HCT116 (cell line): ENCODE data around the gene KLC4.
A peak's percentile ranks its signal among the peaks of the same experiment; 100 is the strongest.

Experiments
- EZH2 ChIP-seq: fragments of 200-600 bp; sonication (generic); IDR thresholded peaks from 2 replicates; pipeline ENCODE4 v1.6.1; 2017; ENCODE audit warnings: antibody characterized with exemption, mixed run types
- EZH2phosphoT487 ChIP-seq: fragments of 200-600 bp; IDR thresholded peaks from 2 replicates; pipeline ENCODE4 v1.6.1; 2018; ENCODE audit warnings: antibody characterized with exemption, borderline replicate concordance
- JUND ChIP-seq: IDR thresholded peaks from 2 replicates; pipeline ENCODE4 v1.6.1; 2012
- POLR2A ChIP-seq: IDR thresholded peaks from 2 replicates; pipeline ENCODE4 v1.7.0; 2011; ENCODE audit warnings: borderline replicate concordance; ENCODE audit not compliant: insufficient read depth, insufficient read length; ENCODE audit errors: extremely low read depth
- POLR2AphosphoS5 ChIP-seq: IDR thresholded peaks from 2 replicates; pipeline ENCODE4 v1.6.1; 2011; ENCODE audit warnings: mild to moderate bottlenecking, low read depth, low read length, moderate library complexity
- RAD21 ChIP-seq: IDR thresholded peaks from 2 replicates; pipeline ENCODE4 v1.6.1; 2012; ENCODE audit warnings: low read depth, mild to moderate bottlenecking
- SRF ChIP-seq: IDR thresholded peaks from 2 replicates; pipeline ENCODE4 v1.6.1; 2012; ENCODE audit warnings: low read depth
- TCF7L2 ChIP-seq: IDR thresholded peaks from 2 replicates; pipeline ENCODE4 v1.7.0; 2011; ENCODE audit warnings: borderline replicate concordance, inconsistent platforms; ENCODE audit not compliant: insufficient read depth, insufficient read length; ENCODE audit errors: extremely low read depth
- YY1 ChIP-seq: IDR thresholded peaks from 2 replicates; pipeline ENCODE4 v1.6.1; 2011; ENCODE audit warnings: low read length, low read depth, moderate library complexity, mild to moderate bottlenecking; ENCODE audit not compliant: insufficient replicate concordance; ENCODE audit errors: extremely low read depth
- ZNF274 ChIP-seq: fragments of 200-500 bp; sonication (Bioruptor generic); IDR thresholded peaks from 2 replicates; pipeline ENCODE4 v1.6.1; 2014; ENCODE audit warnings: mild to moderate bottlenecking, low read depth, low read length, inconsistent platforms
- TF ChIP-seq, protein P1 (sequence below), 3 experiments: fragments of 200-600 bp in 1 of 3; sonication (generic) in 1 of 3; IDR thresholded peaks in 2 of 3; conservative IDR thresholded peaks in 1 of 3; 2 replicates each; pipeline ENCODE4 v1.5.1; 2012 to 2017; ENCODE audit warnings: low read depth in 2 of 3, low read length in 2 of 3, antibody characterized with exemption in 1 of 3, borderline replicate concordance in 1 of 3, control low read depth in 1 of 3, mild to moderate bottlenecking in 1 of 3, mixed read lengths in 1 of 3, mixed run types in 1 of 3, moderate library complexity in 1 of 3; ENCODE audit not compliant: insufficient read depth in 1 of 3
- TF ChIP-seq, protein P2 (sequence below): IDR thresholded peaks from 2 replicates; pipeline ENCODE4 v1.6.1; 2012
- TF ChIP-seq, protein P3 (sequence below): IDR thresholded peaks from 2 replicates; pipeline ENCODE4 v1.6.1; 2012
- TF ChIP-seq, protein P4 (sequence below): IDR thresholded peaks from 2 replicates; pipeline ENCODE4 v1.6.1; 2012; ENCODE audit warnings: low read depth

DNA sequence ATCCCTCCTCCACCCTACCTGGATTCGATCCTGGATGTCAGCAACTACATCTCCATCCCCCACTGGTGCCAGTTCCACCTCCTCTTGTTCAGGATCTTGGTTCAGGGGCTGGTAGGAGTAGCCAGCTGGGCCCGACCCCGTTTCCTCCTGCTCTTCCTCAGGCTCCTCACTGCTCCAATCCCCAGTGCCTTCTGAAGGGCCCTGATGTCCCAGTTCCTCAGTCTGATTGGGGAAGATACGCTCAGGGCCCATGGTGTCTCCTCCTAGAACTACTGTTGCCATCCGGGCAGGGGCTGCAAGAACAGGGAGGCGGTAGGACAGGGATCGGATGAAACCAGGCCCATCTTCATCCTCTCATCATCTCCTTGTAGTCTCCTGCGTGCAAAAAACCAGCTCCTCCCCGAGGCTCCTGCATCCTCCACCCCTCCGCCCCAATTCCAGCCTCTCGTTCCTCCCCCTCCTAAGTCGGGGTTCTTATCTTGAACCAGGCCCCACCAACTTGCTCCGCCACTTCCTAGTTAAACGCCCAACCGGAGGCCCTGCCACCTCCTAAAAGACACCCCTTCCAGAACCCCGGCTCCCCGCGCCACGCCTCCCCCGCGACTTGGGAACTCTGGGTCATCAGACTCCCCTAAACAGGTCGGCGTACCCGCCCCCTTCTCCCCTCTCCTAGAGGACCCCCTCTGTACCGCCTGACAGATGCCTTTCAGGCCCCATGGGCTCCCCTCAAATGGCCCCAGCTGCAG is 46.2 kb upstream of the KLC4 start:
- TF ChIP-seq YY1 (no peak), RAD21 (no peak), SRF (no peak), ZNF274 (no peak), EZH2 (no peak), TCF7L2 (no peak), POLR2AphosphoS5 (peak; percentile 15; the same call in 1 of the 2 replicates), POLR2A (no peak), JUND (no peak), EZH2phosphoT487 (no peak)
- TF ChIP-seq, protein P1, sequence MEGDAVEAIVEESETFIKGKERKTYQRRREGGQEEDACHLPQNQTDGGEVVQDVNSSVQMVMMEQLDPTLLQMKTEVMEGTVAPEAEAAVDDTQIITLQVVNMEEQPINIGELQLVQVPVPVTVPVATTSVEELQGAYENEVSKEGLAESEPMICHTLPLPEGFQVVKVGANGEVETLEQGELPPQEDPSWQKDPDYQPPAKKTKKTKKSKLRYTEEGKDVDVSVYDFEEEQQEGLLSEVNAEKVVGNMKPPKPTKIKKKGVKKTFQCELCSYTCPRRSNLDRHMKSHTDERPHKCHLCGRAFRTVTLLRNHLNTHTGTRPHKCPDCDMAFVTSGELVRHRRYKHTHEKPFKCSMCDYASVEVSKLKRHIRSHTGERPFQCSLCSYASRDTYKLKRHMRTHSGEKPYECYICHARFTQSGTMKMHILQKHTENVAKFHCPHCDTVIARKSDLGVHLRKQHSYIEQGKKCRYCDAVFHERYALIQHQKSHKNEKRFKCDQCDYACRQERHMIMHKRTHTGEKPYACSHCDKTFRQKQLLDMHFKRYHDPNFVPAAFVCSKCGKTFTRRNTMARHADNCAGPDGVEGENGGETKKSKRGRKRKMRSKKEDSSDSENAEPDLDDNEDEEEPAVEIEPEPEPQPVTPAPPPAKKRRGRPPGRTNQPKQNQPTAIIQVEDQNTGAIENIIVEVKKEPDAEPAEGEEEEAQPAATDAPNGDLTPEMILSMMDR (IDR thresholded peaks at IDR 0.05 in 2 of 3, conservative IDR thresholded peaks at IDR 0.05 in 1 of 3; ENCODE audit: borderline replicate concordance in 1 of 3, insufficient read depth in 1 of 3, low read depth in 2 of 3, low read length in 2 of 3) = no peak
- TF ChIP-seq, protein P2, sequence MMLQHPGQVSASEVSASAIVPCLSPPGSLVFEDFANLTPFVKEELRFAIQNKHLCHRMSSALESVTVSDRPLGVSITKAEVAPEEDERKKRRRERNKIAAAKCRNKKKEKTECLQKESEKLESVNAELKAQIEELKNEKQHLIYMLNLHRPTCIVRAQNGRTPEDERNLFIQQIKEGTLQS = no peak
- TF ChIP-seq, protein P3, sequence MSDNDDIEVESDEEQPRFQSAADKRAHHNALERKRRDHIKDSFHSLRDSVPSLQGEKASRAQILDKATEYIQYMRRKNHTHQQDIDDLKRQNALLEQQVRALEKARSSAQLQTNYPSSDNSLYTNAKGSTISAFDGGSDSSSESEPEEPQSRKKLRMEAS = no peak
- TF ChIP-seq, protein P4, sequence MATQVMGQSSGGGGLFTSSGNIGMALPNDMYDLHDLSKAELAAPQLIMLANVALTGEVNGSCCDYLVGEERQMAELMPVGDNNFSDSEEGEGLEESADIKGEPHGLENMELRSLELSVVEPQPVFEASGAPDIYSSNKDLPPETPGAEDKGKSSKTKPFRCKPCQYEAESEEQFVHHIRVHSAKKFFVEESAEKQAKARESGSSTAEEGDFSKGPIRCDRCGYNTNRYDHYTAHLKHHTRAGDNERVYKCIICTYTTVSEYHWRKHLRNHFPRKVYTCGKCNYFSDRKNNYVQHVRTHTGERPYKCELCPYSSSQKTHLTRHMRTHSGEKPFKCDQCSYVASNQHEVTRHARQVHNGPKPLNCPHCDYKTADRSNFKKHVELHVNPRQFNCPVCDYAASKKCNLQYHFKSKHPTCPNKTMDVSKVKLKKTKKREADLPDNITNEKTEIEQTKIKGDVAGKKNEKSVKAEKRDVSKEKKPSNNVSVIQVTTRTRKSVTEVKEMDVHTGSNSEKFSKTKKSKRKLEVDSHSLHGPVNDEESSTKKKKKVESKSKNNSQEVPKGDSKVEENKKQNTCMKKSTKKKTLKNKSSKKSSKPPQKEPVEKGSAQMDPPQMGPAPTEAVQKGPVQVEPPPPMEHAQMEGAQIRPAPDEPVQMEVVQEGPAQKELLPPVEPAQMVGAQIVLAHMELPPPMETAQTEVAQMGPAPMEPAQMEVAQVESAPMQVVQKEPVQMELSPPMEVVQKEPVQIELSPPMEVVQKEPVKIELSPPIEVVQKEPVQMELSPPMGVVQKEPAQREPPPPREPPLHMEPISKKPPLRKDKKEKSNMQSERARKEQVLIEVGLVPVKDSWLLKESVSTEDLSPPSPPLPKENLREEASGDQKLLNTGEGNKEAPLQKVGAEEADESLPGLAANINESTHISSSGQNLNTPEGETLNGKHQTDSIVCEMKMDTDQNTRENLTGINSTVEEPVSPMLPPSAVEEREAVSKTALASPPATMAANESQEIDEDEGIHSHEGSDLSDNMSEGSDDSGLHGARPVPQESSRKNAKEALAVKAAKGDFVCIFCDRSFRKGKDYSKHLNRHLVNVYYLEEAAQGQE = no peak
